DOHH2 (cell line): ENCODE data around the gene TMEM63C.

Source experiments
- EZH2phosphoT487 ChIP-seq: fragments of 200-600 bp; sonication (generic); IDR thresholded peaks from 2 replicates; pipeline ENCODE4 v1.6.1; 2017; ENCODE audit warnings: borderline replicate concordance, mild to moderate bottlenecking, antibody characterized with exemption, low read length, moderate library complexity, mixed read lengths
- TF ChIP-seq, protein P1 (sequence below): fragments of 200-600 bp; sonication (generic); IDR thresholded peaks from one replicate; pipeline ENCODE4 v1.5.1; 2014; ENCODE audit warnings: antibody characterized with exemption, mild to moderate bottlenecking, low read depth, low read length; ENCODE audit not compliant: poor library complexity, severe bottlenecking

DNA sequence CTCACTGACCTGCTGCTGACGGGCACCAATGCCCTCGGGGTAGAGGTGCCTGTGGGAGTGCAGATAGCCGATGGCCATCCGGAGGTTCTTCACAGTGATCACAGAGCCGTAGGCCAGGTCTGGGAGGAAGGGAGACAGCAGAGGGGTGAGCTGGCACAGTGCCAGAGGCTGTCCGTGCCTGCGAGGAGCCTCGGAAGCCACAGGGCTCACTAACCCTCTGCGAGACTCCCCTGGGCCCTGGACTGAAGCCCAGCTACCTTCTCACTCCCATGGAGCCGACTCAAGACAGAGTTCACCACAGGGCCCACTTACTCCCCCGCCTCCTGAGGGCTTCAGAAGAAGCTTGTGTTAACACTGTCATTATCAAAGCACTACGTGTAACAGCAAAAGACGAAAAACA lies 114.6 kb downstream of the TMEM63C start:
- TF ChIP-seq, protein P1, sequence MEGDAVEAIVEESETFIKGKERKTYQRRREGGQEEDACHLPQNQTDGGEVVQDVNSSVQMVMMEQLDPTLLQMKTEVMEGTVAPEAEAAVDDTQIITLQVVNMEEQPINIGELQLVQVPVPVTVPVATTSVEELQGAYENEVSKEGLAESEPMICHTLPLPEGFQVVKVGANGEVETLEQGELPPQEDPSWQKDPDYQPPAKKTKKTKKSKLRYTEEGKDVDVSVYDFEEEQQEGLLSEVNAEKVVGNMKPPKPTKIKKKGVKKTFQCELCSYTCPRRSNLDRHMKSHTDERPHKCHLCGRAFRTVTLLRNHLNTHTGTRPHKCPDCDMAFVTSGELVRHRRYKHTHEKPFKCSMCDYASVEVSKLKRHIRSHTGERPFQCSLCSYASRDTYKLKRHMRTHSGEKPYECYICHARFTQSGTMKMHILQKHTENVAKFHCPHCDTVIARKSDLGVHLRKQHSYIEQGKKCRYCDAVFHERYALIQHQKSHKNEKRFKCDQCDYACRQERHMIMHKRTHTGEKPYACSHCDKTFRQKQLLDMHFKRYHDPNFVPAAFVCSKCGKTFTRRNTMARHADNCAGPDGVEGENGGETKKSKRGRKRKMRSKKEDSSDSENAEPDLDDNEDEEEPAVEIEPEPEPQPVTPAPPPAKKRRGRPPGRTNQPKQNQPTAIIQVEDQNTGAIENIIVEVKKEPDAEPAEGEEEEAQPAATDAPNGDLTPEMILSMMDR, result no peak
- no peak for TF ChIP-seq EZH2phosphoT487
